K562 (cell line): ENCODE data around the gene HSPB7.

Source experiments
- CREB3L1 ChIP-seq: fragments of 450-650 bp; IDR thresholded peaks from 2 replicates; pipeline ENCODE4 v1.6.1; 2014; ENCODE audit warnings: low read depth, mild to moderate bottlenecking, moderate library complexity, borderline replicate concordance
- FOXK1 ChIP-seq: sonication (generic); formaldehyde crosslinking; IDR thresholded peaks from 2 replicates; pipeline ENCODE4 v1.8.0; 2022; ENCODE audit warnings: missing genetic modification reagents, mild to moderate bottlenecking, borderline replicate concordance
- MAX ChIP-seq: sonication (generic); formaldehyde crosslinking; IDR thresholded peaks from 2 replicates; pipeline ENCODE4 v1.9.0; 2022; ENCODE audit warnings: mild to moderate bottlenecking, missing genetic modification reagents
- SP1 ChIP-seq: sonication (generic); formaldehyde crosslinking; IDR thresholded peaks from 2 replicates; pipeline ENCODE4 v1.8.1; 2022; ENCODE audit warnings: mild to moderate bottlenecking, missing genetic modification reagents
- TARDBP ChIP-seq: fragments of 450-650 bp; IDR thresholded peaks from 2 replicates; pipeline ENCODE4 v1.6.1; 2016
- ZSCAN29 ChIP-seq: fragments of 450-650 bp; IDR thresholded peaks from 2 replicates; pipeline ENCODE4 v1.6.1; 2017

GRCh38 chr1:15973772-15974171 lies 44.1 kb downstream of the HSPB7 start:
- no peak for TF ChIP-seq TARDBP
- TF ChIP-seq FOXK1 (CRISPR knock-in tag) = no peak
- TF ChIP-seq CREB3L1 = no peak
- no peak for TF ChIP-seq ZSCAN29
- no peak for TF ChIP-seq SP1 (CRISPR knock-in tag)
- TF ChIP-seq MAX (CRISPR knock-in tag) = no peak
